GM19397 (cell line): Measurements from ENCODE around the gene SBF1.

Experiments
- ATAC-seq: cut with Tn5 transposase; IDR thresholded peaks from one replicate; pipeline ENCODE4 v1.9.1; 2021; ENCODE audit warnings: mild to moderate bottlenecking, moderate library complexity; ENCODE audit not compliant: unreplicated experiment

Gene SBF1

GRCh38 chr22:50467773-50468440, 6.9 kb downstream of the SBF1 start:
- no peak for ATAC-seq

GRCh38 chr22:50467341-50467740, 7.5 kb downstream of the SBF1 start:
- no peak for ATAC-seq

GRCh38 chr22:50465066-50465930, 9.5 kb downstream of the SBF1 start:
- no peak for ATAC-seq

- no peak for ATAC-seq
Observed at GRCh38 chr22:50464451-50464850, 10.4 kb downstream of the SBF1 start.

- no peak for ATAC-seq
Observed at GRCh38 chr22:50463188-50463900, 11.5 kb downstream of the SBF1 start.

- ATAC-seq, result no peak
Observed at GRCh38 chr22:50461979-50462540, 12.8 kb downstream of the SBF1 start.

GRCh38 chr22:50461536-50461935, 13.3 kb downstream of the SBF1 start:
- ATAC-seq, result no peak

- ATAC-seq, result no peak
Observed at GRCh38 chr22:50460938-50461337, 13.9 kb downstream of the SBF1 start.

- no peak for ATAC-seq
Observed at GRCh38 chr22:50459496-50460140, 15.2 kb downstream of the SBF1 start.

GRCh38 chr22:50459016-50459415, 15.8 kb downstream of the SBF1 start:
- ATAC-seq, result no peak

GRCh38 chr22:50456466-50457234, 18.2 kb downstream of the SBF1 start:
- ATAC-seq, result no peak

- no peak for ATAC-seq
Observed at GRCh38 chr22:50456026-50456425, 18.8 kb downstream of the SBF1 start.

- no peak for ATAC-seq
Observed at GRCh38 chr22:50455201-50455600, 19.6 kb downstream of the SBF1 start.

GRCh38 chr22:50454556-50455075, 20.2 kb downstream of the SBF1 start:
- no peak for ATAC-seq

GRCh38 chr22:50452649-50453048, 22.2 kb downstream of the SBF1 start:
- ATAC-seq, result no peak

- no peak for ATAC-seq
Observed at GRCh38 chr22:50447576-50448551, 27.0 kb downstream of the SBF1 start.

GRCh38 chr22:50446708-50447575, 27.9 kb downstream of the SBF1 start:
- ATAC-seq, result no peak
